ENCODE measurements around the gene ARID2. TPM values are rescaled to one million over a fixed set of nuclear protein-coding genes. Genes with fewer than 3 reads are reported as not detected.
A peak's percentile ranks its signal among the peaks of the same experiment; 100 is the strongest.

Gene ARID2
- polyA plus RNA-seq, 1 experiment, result 18.5 TPM

GRCh38 chr12:45886685-45887084, 157.2 kb downstream of the ARID2 start:
- CTCF ChIA-PET, result no interaction called here
- Histone ChIP-seq H3K9me3 (ENCODE audit: control insufficient read depth, insufficient read depth, low read length) (no peaks in the 10 kb centered on the region), H3K4me3 (ENCODE audit: low read depth, low read length) (no peak overlapping the region), H3K27me3 (ENCODE audit: control insufficient read depth, insufficient read depth, low read length) (no peaks in the 10 kb centered on the region), H3K27ac (ENCODE audit: low read depth, low read length) (no peak overlapping the region)
- DNase-seq (ENCODE audit: low read depth, low spot score), result no peak
- no peak for TF ChIP-seq CTCF (IDR thresholded peaks at IDR 0.05; ENCODE audit: low read depth, low read length)
- POLR2A ChIA-PET, result no interaction called here

- H3K9me3 ChIP-seq (ENCODE audit: control insufficient read depth, insufficient read depth, low read length), result no peaks in the 10 kb centered on the region
- no peak overlapping the region for H3K4me3 ChIP-seq (ENCODE audit: low read depth, low read length)
- H3K27ac ChIP-seq (ENCODE audit: low read depth, low read length), result no peak overlapping the region
- DNase-seq (ENCODE audit: low read depth, low spot score), result no peak
- POLR2A ChIA-PET, result no interaction called here
- no peak for TF ChIP-seq CTCF (IDR thresholded peaks at IDR 0.05; ENCODE audit: low read depth, low read length)
- H3K27me3 ChIP-seq (ENCODE audit: control insufficient read depth, insufficient read depth, low read length), result no peaks in the 10 kb centered on the region
- CTCF ChIA-PET, result no interaction called here
These were observed 158.0 kb downstream of the ARID2 start for GRCh38 chr12:45887544-45887943.

- ChIA-PET CTCF (interaction anchor here (1.1 kb wide), 1 partner anchor 106 kb away, joined by 3 read pairs; no protein-coding TSS in a partner anchor), POLR2A (no interaction called here)
- peak; percentile 12; the same call in 1 of the 2 replicates for TF ChIP-seq CTCF (IDR thresholded peaks at IDR 0.05; ENCODE audit: low read depth, low read length)
- Histone ChIP-seq H3K4me3 (ENCODE audit: low read depth, low read length) (no peak overlapping the region), H3K27me3 (ENCODE audit: control insufficient read depth, insufficient read depth, low read length) (no peaks in the 10 kb centered on the region), H3K27ac (ENCODE audit: low read depth, low read length) (no peak overlapping the region), H3K9me3 (ENCODE audit: control insufficient read depth, insufficient read depth, low read length) (no peaks in the 10 kb centered on the region)
- no peak for DNase-seq (ENCODE audit: low read depth, low spot score)
These were observed 160.8 kb downstream of the ARID2 start for GRCh38 chr12:45890276-45890675.

GRCh38 chr12:45893240-45893639, 163.7 kb downstream of the ARID2 start:
- ChIA-PET POLR2A (no interaction called here), CTCF (interaction anchor here (1.1 kb wide), 1 partner anchor 12 kb away, joined by 5 read pairs; no protein-coding TSS in a partner anchor)
- DNase-seq (ENCODE audit: low read depth, low spot score), result no peak
- Histone ChIP-seq H3K27ac (ENCODE audit: low read depth, low read length) (no peak overlapping the region), H3K9me3 (ENCODE audit: control insufficient read depth, insufficient read depth, low read length) (no peaks in the 10 kb centered on the region), H3K4me3 (ENCODE audit: low read depth, low read length) (no peak overlapping the region), H3K27me3 (ENCODE audit: control insufficient read depth, insufficient read depth, low read length) (no peaks in the 10 kb centered on the region)
- peak; percentile 28 for TF ChIP-seq CTCF (IDR thresholded peaks at IDR 0.05; ENCODE audit: low read depth, low read length)

- POLR2A ChIA-PET, result no interaction called here
- Histone ChIP-seq H3K9me3 (ENCODE audit: control insufficient read depth, insufficient read depth, low read length) (no peaks in the 10 kb centered on the region), H3K4me3 (ENCODE audit: low read depth, low read length) (no peak overlapping the region), H3K27ac (ENCODE audit: low read depth, low read length) (no peak overlapping the region), H3K27me3 (ENCODE audit: control insufficient read depth, insufficient read depth, low read length) (no peaks in the 10 kb centered on the region)
- no peak for TF ChIP-seq CTCF (IDR thresholded peaks at IDR 0.05; ENCODE audit: low read depth, low read length)
- DNase-seq (ENCODE audit: low read depth, low spot score), result no peak
- CTCF ChIA-PET, result interaction anchor here (0.6 kb wide), 1 partner anchor 33 kb away, joined by 3 read pairs; no protein-coding TSS in a partner anchor
These were observed 166.5 kb downstream of the ARID2 start for GRCh38 chr12:45895961-45896360.
